Stimulated activated naive CD8-positive, alpha-beta T cell treated with anti-CD3 and anti-CD28 coated beads, Interleukin-15, amount 100 ng/mL, for 72 hours (primary cell): Measurements from ENCODE around the gene WASHC2C.
"Not testable (repeated sequence)": the region's sequence is repeated elsewhere in the genome, so short reads cannot be mapped to it uniquely, and the experiment has no call there.

Experiments used
- ATAC-seq: fragments of 150-1000 bp; cut with Tn5 transposase; 2 replicates; pipeline ENCODE4 v1.10.0; 2021; ENCODE audit warnings: mild to moderate bottlenecking, moderate library complexity
- DNase-seq, 2 donors: peaks; one replicate each; pipeline ENCODE4 v3.0.0; 2021 to 2022
- H3K27ac Mint-ChIP-seq, 2 donors: one replicate each; pipeline ENCODE4 v1.8.0; 2022; ENCODE audit warnings: mild to moderate bottlenecking in 2 of 2, mixed read lengths in 2 of 2, moderate library complexity in 2 of 2
- H3K27me3 Mint-ChIP-seq: one replicate; pipeline ENCODE4 v1.8.0; 2022; ENCODE audit warnings: mixed read lengths
- H3K4me1 Mint-ChIP-seq: one replicate; pipeline ENCODE4 v1.8.0; 2022; ENCODE audit warnings: mild to moderate bottlenecking, mixed read lengths
- H3K4me3 Mint-ChIP-seq, 2 donors: one replicate each; pipeline ENCODE4 v1.8.0; 2022; ENCODE audit warnings: mild to moderate bottlenecking in 2 of 2, mixed read lengths in 2 of 2, moderate library complexity in 1 of 2
- H3K9me3 Mint-ChIP-seq, 2 donors: one replicate each; pipeline ENCODE4 v1.8.0; 2022; ENCODE audit warnings: mixed read lengths in 2 of 2

The WASHC2C gene

DNA sequence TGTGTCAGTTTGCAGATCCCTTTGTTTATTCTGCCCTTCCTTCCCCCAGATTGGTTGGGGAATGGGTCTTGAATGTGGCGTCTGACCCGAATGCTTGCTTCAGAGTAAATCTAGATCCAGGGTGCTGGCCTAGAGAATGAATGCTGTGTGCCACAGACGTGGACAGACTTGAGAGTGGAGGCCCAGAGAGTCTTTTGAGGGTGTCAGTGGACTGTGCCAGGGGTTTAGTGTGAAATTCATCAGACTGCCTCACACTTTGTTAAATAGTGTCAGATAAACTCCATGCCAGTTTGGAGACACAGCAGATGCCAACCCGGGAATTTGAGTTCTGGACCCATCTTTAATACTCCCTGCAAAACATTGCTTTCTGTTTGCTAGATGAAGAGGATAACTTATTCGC is 25.1 kb downstream of the WASHC2C start:
- not testable (repeated sequence) for H3K4me3 Mint-ChIP-seq, H3K9me3 Mint-ChIP-seq, H3K4me1 Mint-ChIP-seq, ATAC-seq, H3K27ac Mint-ChIP-seq, H3K27me3 Mint-ChIP-seq, DNase-seq

DNA sequence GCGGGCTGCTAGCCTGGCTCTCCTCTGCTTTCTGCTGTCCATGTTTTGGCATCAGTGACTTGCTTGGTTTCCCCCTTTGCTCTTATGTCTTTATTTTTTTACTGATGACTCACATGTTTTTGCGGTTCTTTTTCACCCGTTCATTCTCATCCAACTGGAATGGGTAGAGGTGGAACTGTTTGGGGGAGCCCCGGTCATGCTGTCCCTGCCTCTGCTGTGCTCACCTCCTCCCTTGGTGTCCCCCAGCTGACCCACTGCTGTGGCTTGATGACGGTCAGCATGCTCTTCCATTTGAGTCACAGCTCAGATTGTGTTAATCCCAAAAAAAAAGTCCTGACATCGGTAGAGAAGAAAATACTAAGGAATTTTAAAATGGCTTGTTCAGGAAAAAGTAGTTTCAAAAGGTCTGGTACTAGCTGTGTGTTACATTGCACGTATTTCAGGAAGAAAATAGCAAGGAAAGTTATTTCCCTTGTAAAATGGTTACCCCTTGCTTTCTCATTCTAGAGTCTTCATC is 27.0 kb downstream of the WASHC2C start:
- ATAC-seq, H3K4me1 Mint-ChIP-seq, H3K9me3 Mint-ChIP-seq, DNase-seq, H3K27me3 Mint-ChIP-seq, H3K4me3 Mint-ChIP-seq: not testable (repeated sequence)
- H3K27ac Mint-ChIP-seq, result peak overlapping the region in 1 of 2 donors; percentile 42

DNA sequence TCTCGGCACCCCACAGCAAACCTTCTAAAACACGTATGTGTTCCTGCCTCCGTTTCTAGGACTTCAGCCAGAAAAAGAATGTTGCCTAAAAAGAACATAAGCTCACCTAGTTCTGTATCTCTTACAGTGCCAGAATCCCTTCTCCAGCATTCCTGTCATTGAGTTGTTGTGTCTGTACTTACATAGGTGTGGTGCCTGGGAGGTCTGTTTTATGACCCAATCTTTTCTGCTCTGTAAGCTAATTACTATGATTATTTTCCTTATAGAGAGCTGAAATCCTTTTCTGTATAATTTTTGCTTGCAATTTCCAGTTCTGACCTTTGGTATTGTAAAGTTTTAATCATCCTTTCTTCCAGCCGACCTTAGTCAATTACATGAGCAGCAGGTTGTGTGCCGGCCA is 28.0 kb downstream of the WASHC2C start:
- H3K4me1 Mint-ChIP-seq, H3K4me3 Mint-ChIP-seq, H3K27ac Mint-ChIP-seq, H3K9me3 Mint-ChIP-seq, ATAC-seq, H3K27me3 Mint-ChIP-seq, DNase-seq: not testable (repeated sequence)

DNA sequence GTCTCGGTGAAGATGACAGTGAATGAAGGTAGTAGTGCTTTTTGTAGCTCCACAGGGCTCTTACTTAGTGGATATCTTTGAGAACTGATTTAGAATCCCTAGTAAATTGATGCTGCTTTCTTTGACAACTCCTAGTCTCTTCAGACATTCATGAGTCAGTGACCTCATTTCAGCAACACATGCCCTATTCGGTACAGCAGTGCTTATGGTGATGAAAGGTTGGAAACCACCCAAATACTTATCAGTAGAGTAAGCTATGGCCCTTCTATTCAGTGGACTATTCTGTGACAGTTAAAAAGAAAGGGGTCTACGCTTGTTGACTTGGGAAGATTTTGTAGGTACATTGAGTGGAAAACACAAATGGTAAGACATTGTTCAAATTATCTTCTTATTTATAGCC is 29.0 kb downstream of the WASHC2C start:
- H3K27me3 Mint-ChIP-seq, H3K4me3 Mint-ChIP-seq, DNase-seq, H3K9me3 Mint-ChIP-seq, H3K27ac Mint-ChIP-seq, H3K4me1 Mint-ChIP-seq, ATAC-seq: not testable (repeated sequence)

DNA sequence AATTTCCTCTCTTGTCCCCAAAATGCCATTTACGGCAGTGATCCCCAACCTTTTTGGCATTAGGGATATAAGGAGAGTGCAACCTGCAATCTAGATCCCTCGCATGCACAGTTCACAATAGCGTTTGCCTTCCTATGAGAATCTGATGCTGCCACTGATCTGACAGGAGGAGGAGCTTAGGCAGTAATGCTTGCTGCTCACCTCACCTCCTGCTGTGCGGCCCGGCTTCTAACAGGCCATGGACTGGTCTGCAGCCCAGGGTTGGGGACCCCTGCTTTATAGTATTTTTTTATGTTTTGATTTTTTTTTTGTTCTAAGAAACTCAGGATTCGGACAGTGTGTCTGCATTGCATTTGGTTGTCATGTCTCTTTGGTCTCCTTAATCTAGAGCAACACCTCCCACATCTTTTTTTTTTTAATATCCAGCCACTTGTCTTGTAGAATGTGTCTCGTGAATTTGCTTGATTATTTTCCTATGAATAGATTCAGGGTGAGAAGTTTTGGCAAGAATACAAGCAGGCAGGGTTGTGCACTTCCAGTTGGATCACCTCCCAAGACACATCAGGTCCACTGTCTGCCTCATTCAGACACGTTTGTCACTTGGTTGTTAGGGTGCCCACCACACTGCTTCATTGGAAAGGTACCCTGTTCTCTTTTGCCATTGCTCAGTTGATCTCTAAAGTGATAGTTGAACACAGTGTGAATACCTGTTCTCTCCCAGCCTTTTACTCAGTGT is 30.8 kb downstream of the WASHC2C start:
- ATAC-seq, H3K4me1 Mint-ChIP-seq, H3K9me3 Mint-ChIP-seq, H3K27me3 Mint-ChIP-seq, DNase-seq, H3K4me3 Mint-ChIP-seq: not testable (repeated sequence)
- H3K27ac Mint-ChIP-seq, result peak overlapping the region in 1 of 2 donors; percentile 80

DNA sequence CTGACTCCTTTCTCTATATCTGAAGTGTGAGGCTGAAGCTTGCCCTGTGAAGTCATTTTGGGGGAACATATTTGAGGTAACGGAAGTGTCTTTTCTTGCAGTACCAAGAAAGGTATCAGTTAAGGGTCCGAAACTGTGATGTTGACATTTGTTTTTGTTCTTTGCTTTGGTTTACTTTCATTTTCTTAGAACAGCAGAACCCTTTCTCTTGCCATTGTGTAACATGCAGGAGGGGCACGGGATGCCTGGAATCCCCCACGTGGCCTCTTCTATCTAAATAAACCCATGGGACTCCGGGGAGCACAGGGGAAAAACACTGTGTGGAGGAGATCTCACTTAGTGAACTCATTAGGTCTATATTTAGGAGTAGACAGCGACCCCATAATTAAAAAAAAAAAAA is 34.6 kb downstream of the WASHC2C start:
- ATAC-seq, H3K4me1 Mint-ChIP-seq, H3K27me3 Mint-ChIP-seq, H3K4me3 Mint-ChIP-seq, H3K27ac Mint-ChIP-seq, DNase-seq, H3K9me3 Mint-ChIP-seq: not testable (repeated sequence)

DNA sequence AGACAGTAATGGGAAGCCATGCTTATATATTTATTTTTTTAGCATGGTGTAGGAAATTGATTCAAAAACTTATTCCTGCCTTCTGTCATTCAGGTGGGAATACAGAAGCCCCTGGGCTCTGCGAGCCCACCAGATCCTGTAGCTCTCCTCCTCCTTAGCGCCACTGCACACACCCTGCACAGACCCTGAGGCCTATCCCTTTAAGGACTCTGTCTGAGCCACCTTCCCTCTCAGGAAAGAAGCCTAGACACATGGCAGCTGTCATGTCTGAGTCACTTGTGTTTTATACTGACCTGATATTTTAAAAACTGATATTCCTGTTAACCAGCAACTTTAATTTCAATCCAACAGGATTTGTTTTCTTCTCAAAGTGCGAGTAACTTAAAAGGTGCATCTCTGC is 36.0 kb downstream of the WASHC2C start:
- H3K4me3 Mint-ChIP-seq, H3K27ac Mint-ChIP-seq, H3K9me3 Mint-ChIP-seq, H3K4me1 Mint-ChIP-seq, ATAC-seq, H3K27me3 Mint-ChIP-seq, DNase-seq: not testable (repeated sequence)

DNA sequence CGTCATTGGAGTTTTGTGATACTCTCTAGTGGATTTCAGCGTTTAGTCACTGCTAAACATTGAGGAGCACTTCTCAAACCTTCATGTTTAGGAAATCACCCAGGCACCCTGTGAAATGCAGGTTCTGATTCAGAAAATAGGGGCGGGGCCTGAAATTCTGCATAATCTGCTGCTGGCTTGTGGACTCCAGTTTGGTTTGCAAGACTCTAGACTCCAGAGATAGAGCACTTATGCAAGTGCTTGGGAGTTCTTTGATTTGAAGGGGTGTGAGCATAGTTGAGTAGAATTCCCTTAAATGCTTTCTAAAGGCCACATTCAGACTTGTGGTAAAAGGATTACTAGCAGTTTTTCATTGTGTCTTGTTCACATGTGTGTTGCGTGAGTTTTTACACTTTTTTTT is 41.3 kb downstream of the WASHC2C start:
- ATAC-seq, H3K9me3 Mint-ChIP-seq, H3K27ac Mint-ChIP-seq, H3K4me1 Mint-ChIP-seq, DNase-seq, H3K4me3 Mint-ChIP-seq, H3K27me3 Mint-ChIP-seq: not testable (repeated sequence)

DNA sequence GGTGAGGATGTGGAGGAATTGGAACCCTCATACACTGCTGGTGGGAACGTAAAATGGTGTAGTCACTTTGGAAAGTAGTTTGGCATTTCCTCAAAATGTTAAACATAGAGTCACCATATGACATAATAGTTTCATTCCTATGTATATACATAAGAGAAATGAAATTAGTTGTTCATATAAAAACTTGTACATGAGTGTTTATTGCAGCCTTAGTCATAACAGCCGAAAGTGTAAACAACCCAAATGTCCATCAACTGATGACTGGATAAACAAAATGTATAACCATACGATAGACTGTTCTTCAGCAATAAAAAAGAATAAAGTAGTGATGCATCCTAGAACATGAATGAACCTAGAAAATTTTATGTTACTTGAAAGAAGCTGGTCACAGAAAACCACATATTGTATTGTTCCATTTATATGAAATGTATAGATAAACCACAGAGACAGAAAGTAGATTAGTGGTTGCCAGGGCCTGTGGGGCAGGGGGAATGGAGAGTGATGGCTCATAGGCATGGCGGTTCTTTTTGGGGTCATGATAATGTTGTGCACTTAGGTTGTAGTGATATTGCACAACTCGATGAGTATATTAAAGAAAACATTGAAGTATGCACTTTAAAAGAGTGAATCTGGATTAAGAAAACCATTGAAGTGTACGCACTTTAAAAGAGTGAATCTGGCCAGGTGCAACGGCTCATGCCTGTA is 44.8 kb downstream of the WASHC2C start:
- ATAC-seq, H3K27me3 Mint-ChIP-seq, H3K4me3 Mint-ChIP-seq, DNase-seq, H3K4me1 Mint-ChIP-seq, H3K9me3 Mint-ChIP-seq: not testable (repeated sequence)
- H3K27ac Mint-ChIP-seq, result peak overlapping the region in 1 of 2 donors; percentile 33

DNA sequence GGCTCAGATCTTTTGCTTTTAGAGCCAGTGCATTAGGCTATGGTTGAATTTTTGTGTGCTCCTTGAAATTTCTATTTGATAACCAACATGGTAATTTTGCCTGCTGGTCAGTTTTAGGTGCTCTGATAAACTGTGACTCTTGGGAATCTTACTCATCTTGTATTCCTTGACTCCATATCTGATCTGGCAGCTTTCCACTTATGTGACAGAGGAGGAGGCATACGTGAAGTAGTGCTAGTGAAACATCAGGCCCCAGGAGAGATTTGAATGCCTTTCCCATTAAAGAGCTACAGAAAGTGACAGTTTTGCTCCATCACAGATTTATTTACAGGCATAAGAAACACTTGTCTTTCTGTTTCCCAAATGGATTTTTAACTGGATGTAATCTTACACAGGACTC is 59.2 kb downstream of the WASHC2C start:
- not testable (repeated sequence) for H3K9me3 Mint-ChIP-seq, H3K27ac Mint-ChIP-seq, DNase-seq, H3K4me1 Mint-ChIP-seq, ATAC-seq, H3K4me3 Mint-ChIP-seq, H3K27me3 Mint-ChIP-seq

DNA sequence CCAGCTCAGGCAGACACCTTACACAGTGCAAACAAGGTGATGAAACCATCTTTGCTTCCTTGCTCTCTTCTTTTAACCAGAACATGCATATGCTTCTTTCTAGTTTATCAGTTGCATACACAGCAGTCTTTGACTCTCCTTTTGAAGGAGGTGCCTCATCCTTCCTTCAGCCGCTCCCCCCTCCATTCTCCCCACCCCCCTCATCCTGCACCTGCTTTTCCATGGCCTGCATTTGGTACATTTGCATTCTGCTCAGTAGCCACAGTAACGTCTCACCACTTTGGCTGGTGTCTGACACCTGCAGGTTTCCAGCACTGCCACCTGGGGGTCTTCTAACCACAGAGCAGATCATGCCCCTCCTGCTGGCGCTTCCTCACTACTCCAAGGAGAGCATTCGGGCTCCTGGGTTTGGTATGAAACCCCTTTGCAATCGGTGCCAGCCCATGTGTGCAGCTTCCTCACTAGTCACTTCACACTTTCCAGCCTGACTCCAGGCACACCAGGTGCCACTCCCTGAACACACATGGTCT is 60.2 kb downstream of the WASHC2C start:
- H3K27me3 Mint-ChIP-seq, H3K4me3 Mint-ChIP-seq, H3K27ac Mint-ChIP-seq, DNase-seq, H3K4me1 Mint-ChIP-seq, ATAC-seq, H3K9me3 Mint-ChIP-seq: not testable (repeated sequence)

DNA sequence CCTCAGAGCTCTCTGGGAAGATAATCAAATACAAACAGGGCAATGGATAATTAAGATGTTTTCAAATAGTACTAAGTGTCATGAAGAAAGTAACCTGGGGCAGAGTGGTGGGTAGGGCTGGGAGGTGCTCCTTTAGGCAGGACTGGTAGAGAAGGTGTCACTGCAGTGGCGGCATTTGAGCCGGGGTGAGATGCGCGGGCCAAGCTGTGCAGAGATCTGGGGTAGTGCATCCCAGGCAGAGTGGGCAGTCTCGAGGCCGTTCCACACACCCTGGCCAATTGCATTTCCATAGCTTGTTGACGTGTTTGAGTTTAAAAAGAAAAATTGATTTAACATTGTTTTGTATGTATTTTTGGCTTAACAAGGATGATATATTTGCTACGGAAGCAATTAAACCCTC is 62.9 kb downstream of the WASHC2C start:
- H3K4me1 Mint-ChIP-seq, DNase-seq, H3K27me3 Mint-ChIP-seq, H3K9me3 Mint-ChIP-seq, H3K4me3 Mint-ChIP-seq, H3K27ac Mint-ChIP-seq, ATAC-seq: not testable (repeated sequence)

DNA sequence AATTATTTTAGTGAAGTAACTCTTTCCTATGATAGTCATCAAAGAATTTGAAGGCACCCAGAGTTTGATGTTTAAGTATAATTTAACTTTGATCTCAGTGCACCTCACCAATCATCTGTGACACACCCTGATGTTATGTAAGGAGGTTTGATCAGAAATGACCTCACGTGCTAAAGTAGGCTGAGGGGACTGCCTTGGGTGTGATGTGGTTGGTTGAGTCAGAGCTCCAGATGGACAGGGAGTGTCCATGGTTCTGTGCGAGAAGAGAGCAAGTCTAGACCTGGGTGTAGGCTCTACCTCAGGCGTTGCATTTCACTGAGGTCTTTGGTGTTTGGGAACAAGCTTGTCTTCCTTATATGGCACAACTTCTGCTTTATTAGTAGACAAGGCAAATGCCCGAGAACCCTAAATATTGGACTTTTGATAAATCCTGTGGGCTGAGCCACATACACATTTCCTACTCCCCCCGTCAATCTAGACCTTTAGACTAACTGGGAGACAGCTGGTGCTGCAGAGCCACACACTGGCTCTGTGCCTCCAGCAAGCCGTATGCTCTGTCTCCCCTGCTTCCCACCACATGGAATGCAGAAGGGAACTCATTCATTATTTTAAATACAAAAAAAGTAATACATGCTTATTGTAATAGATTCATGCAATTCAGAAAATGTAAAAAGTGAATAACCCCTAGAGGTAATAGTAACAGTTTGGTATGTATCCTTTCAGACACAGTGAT is 63.8 kb downstream of the WASHC2C start:
- ATAC-seq, DNase-seq, H3K27ac Mint-ChIP-seq, H3K9me3 Mint-ChIP-seq, H3K4me3 Mint-ChIP-seq, H3K4me1 Mint-ChIP-seq, H3K27me3 Mint-ChIP-seq: not testable (repeated sequence)

DNA sequence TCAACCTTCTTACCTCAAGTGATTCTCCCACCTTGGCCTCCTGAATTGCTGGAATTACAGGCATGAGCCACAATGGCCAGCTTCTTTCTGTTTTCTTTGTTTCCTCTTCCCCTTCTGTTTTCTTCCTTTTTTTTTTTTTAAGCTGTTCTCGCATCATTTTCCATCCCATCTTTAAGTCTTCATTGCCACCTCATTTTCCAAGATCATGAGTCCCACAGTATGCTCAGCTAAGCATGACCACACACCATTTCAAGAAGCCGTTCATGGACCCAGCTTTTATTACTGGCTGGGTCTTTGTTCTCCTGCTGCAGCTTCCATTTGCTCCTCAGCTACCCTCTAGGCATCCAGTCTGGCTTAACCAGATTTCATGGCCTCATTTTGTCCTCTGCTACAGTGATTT is 67.7 kb downstream of the WASHC2C start:
- not testable (repeated sequence) for DNase-seq, H3K4me1 Mint-ChIP-seq, ATAC-seq, H3K4me3 Mint-ChIP-seq, H3K27ac Mint-ChIP-seq, H3K27me3 Mint-ChIP-seq, H3K9me3 Mint-ChIP-seq

DNA sequence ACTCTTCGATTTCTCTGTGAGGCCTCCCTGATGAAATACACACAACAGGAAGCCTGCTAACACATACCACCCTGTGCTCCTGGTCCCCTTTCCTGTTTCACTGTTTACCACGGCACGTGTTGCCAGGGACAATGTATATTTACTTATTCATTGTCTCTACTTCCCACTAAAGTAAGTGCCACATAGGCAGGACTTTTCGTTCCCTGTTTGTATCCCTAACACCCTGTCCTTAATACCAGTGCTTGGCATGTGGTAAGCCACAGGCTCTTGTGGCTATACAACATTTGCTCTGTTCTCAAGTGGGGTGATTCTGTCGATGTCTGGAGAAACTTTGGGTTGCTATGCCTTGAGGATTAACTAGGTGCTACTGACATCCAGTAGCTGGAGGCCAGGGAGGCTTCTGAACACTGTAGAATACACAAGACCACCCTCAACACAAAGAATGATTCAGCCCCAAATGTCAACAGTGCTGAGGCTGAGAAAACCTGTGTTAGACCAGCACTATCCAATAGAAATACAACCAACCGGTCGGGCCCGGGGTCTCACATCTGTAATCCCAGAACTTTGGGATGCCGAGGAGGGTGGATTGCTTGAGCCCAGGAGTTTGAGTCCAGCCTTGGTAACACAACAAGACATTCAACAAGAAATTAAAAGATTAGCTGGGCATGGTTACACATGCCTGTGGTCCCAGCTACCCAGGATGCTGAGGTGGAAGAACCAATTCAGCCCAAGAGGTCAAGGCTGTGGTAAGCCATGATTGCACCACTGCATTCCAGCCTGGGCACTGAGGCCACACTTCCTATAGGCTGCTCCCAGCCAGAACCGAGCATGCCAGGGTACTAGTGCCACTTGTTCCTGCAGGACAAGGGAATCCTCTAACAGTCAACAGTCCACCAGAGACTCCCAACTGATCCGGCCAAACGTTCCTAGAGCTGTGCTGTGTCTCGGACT is 76.3 kb downstream of the WASHC2C start:
- H3K27me3 Mint-ChIP-seq, H3K9me3 Mint-ChIP-seq, H3K27ac Mint-ChIP-seq, H3K4me1 Mint-ChIP-seq, DNase-seq, H3K4me3 Mint-ChIP-seq: not testable (repeated sequence)
- peak; percentile 49 for ATAC-seq
